ENCODE data around the gene ANO2. TPM values are rescaled to one million over a fixed set of nuclear protein-coding genes. Genes with fewer than 3 reads are reported as not detected.
"Not testable (repeated sequence)": the region's sequence is repeated elsewhere in the genome, so short reads cannot be mapped to it uniquely, and the experiment has no call there.

The ANO2 gene
- total RNA-seq, 2 experiments from 2014 or later: not detected

DNA sequence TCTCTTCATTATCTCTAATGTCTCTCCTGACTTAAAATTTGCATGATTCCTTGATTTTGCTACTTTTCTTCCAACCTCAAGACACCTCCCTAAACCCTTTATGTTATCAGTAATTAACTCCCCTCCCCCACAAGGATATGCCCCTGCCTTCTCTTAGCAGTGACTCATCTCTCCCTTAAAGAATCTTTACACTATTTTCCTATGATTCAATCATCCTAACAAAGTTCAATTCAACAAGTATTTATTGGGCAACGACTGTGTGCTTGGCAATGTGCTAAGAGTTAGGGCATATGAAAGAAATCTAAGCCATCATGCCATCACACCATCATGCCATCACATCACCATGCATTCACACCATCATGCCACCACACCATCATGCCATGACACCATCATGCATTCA is 80.1 kb downstream of the ANO2 start:
- POLR2A ChIA-PET: no interaction called here

DNA sequence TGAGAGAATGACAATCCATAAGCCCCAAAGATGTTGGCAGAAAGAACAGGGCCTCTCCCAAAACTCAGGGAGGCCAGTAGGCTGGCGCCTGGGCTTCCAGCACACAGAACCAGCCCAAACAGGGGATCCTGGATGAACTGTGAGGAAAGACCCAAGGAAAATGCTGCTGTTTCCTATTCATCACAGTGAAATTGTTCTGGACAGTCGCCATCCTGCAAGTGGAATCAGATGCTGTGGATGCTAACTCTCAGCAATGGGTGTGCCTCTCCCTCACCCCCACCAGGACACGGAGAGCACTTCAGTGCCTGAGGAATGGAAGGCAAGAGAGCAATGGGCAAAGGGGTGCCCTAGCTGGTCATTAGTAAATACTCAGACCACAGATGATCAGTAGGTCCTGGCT is 80.8 kb downstream of the ANO2 start:
- CTCF ChIA-PET: no interaction called here

More for the DNA sequence above, 80.1 kb downstream of the ANO2 start:
- CTCF ChIA-PET: no interaction called here

DNA sequence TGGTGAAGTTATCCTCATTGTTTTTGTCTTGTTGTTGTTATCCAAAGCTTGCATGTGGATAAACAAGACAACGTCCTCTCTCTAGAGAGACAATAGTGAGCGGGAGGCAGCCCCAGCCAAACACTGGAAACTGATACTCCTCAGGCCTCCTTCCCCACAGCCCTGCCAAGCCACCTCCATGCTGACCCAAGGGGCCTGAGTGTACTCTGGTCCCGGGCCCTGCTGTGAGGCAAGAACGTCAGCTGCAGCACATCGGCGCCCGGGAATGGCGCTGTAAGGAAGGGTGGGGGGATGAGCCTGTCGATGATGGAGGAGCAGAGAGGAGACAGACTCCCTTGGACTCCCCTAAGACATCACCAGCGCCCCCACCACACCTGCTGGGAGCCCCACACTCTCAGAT is 83.6 kb downstream of the ANO2 start:
- ChIA-PET CTCF (no interaction called here), POLR2A (no interaction called here)

More for the DNA sequence above, 80.8 kb downstream of the ANO2 start:
- POLR2A ChIA-PET: no interaction called here

DNA sequence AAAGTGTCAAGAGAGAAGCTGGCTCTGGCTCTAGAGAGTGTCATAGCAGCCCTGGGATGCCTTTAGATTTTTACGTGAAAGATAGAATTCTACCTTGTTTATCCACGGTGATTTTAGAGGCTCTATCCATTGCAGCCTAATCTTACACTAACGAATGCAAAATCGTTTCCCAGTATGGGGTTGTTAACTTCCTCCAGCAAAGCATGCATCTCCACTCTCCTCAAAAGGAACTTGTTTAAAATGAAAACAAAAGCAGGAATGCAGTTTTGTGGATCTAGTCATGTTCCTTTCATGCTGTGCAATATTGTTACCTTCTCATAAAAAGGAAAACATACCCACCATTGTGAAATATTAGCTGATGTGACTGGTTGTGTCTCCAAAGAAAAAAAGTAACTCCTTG is 88.4 kb downstream of the ANO2 start:
- ChIA-PET POLR2A (no interaction called here), CTCF (no interaction called here)

DNA sequence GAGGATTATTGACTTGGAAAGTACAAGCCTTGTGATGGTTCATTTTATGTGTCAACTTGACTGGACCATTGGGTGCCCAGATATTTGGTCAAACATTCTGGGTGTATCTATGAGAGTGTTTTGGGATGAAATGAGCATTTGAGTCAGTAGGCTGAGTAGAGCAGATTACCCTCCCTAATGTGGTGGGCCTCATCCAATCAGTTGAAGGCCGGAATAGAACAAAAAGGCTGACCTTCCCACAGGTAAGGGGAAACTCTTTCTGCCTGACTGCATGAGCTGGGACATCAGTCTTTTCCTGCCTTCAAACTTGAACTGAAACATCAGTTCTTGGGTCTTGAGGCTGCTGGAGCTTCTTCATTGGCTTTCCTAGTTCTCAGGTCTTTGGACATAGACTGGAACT is 98.1 kb downstream of the ANO2 start:
- POLR2A ChIA-PET: no interaction called here
- CTCF ChIA-PET: no interaction called here

DNA sequence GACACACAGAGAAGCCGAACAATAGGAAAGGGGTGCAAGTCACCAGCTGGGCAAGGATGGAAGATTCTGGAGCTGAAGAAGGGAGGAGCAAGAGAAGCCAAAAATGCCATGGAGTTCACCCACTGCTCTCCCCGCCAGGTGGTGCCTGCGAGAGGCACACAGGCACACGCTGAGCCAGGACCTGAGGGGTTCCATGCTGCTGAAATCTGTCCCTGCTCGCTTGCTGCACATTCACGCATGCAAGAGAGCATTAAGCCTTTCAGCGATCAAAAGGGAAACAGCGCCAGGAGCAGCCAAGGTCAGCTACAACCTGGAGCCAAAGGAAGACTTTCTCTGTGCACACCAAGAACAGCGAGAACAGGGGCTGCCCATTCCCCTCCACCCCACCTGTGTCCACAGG is 104.1 kb downstream of the ANO2 start:
- ChIA-PET CTCF (no interaction called here), POLR2A (no interaction called here)

DNA sequence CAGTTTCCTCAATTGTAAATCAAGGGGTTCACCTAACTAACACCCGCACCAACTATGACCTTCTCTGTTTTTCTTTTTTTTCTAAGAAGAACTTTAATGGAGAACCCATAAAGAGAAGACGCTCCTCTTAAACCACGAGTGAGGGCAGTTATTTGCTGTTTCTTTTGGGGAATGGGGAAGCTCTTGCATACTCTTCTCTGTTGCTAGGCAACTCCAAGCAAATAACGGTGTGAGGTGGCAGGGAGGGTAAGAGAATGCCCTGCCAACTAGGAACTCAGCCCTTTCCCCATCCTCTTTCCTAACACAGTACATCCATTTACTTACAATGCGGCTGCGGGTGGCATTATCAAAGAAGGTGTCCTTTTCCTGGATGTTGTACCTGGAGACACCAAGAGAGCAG is 114.9 kb downstream of the ANO2 start:
- CTCF ChIA-PET: no interaction called here
- POLR2A ChIA-PET: no interaction called here

DNA sequence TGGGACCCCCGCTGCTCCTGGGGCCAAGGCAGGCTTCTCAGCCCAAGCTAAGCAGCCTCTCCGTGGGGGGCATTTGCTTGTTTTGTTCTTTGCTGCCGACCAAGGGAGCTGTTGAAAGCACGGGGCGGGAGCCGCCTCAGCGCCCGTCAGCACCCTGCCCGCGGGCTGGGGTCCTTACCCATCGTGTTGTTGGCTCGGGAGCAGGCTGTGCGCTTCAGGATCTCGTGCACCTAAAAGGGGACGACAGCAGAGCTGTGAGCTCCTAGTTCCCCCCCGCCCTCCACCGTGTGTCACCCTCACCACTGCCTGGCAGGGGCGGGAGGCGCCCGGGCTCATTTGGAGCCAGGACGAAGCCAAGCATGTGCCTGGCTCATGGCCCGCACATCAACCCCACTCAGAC is 117.5 kb downstream of the ANO2 start:
- ChIA-PET CTCF (no interaction called here), POLR2A (no interaction called here)

DNA sequence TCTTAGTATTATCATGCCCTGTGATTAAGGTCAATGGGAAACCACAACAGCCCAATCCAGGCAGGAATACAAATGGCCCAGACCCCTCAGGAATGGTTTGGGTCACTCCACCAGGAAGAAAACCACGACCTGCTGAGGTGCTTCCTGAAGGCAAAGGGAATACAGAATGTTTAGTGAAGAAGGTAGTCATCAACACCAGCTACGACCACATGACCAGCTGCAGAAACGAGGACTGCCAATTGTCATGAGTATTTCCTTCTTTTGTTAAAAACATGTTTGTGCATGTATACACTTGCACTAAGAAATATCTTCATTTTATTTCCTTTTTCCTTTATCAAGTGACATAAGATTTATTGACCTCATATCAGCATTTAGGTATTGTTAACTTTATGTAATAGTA is 119.3 kb downstream of the ANO2 start:
- CTCF ChIA-PET: not testable (repeated sequence)

DNA sequence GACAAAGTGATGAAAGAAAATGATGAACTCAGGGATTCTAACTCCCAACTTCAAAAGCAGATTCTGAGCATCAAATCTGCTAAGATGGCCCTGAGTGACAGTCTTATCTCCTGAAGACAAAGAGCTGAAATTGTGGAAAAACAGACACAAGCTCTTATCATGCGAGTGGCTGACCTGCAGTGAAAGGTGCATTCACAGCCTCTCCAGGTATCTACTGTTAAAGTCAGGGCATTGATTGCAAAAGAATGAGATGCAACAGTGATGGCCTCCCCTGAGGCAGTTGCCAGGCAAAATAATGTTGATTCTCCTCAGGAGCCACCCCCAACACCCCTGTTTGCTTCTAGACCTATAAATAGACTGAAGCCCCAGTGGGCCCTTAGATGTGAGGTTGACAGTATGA is 126.2 kb downstream of the ANO2 start:
- POLR2A ChIA-PET, CTCF ChIA-PET: not testable (repeated sequence)

More for the DNA sequence above, 119.3 kb downstream of the ANO2 start:
- POLR2A ChIA-PET: not testable (repeated sequence)

DNA sequence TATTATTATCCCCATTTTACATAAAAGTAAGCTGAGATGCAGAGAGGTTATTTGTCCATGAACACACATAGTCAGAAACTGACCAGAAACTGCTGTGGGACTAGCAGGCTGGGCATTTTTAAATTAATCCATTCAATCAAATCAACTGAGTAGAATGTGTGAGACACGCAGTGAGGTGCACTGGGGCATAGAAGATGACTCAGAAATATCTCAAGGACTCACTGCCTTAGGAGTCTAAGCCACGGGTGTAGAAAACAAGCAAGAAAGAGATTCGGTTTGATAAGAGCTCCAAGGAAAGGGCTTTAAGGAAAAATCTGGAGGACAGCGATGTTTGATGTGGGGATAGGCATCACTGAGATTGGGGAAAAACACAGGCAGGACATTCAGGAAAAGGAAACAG is 127.8 kb downstream of the ANO2 start:
- CTCF ChIA-PET: no interaction called here

DNA sequence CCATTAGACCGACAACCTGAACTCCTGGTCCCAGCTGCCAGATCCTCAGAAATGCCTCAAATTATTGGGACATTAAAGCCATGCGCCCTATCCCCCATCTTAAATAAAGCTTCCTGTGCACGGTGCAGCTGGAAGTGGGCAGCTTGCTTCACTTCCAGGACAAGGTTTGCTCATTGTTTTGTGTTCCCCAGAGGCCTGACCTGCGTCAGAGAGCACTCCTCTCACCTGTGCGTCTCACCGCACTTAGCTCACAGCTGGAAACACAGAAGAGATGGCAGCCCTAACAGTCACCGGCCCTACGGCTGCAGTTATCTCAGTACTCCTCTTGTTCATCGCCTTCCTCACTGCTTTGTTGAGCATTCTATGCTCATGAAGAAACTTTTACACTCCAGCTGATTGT is 135.5 kb downstream of the ANO2 start:
- ChIA-PET CTCF (no interaction called here), POLR2A (no interaction called here)

More for the DNA sequence above, 127.8 kb downstream of the ANO2 start:
- POLR2A ChIA-PET: no interaction called here

DNA sequence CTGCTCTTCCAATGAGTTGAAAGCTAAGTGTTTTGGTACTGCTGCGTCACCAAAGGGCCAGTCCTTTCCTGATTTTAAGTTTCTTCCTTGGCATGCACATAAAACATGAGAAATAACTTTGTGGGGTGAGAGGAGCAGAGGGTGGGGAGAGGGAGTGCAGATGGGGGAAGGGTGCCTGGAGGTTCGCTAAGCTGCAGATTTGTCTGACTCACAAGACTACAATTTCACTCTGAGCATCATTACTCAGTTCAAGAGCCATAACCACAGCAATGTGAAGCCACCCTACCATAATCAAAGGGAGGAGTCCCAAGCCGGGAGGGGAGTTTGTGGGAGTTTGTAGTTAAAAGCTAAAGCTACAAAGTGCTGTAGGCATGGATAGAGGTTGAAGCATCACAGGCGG is 136.1 kb downstream of the ANO2 start:
- CTCF ChIA-PET: no interaction called here
- POLR2A ChIA-PET: no interaction called here

DNA sequence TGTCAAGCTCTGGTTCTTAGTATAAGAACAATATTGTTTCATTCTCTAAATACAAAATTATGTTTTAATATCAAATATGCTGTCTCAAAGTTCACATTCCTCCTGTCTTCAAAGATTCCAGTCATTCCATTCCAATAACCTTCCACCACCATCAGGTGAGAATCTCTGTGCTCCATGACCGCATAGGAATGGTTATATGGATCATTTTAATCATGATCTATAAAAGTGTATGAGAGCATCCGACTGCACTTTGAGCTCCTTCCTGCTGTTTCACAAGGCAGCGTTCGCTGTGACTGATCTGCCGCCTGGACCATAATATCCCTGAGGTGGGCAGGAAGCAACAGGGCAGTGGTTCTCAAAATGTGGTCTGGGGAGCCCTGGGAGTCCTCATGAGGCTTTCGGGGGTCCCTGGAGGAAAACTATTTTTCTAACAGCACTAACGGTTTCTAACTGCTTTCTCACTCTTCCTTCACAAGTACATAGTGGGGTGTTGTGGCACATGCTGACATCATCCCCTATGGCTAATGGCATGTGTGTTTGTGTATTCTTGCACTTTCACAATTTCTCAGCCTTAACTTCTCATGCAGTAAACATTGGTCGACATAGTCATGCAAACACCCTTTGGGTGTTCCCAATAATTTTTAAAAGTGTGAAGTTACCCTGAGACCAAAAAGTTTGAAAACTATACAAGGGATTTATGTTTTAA is 137.4 kb downstream of the ANO2 start:
- ChIA-PET POLR2A (no interaction called here), CTCF (no interaction called here)

DNA sequence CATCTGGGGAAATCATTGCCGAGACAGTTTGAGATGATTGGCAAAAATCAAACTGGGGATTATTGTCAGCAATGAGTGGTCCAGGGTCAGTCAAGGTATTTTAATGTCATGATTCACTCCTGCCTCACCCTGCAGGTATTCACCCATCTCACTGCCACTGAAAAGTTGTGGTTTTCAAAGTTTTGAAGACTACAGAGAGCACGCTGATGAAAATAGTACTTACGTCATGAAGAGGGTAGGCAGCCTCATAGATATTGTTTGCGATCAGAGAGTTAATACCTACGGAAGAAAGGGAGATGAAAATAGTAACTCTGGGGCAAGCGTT is 138.0 kb downstream of the ANO2 start:
- ChIA-PET POLR2A (no interaction called here), CTCF (no interaction called here)

DNA sequence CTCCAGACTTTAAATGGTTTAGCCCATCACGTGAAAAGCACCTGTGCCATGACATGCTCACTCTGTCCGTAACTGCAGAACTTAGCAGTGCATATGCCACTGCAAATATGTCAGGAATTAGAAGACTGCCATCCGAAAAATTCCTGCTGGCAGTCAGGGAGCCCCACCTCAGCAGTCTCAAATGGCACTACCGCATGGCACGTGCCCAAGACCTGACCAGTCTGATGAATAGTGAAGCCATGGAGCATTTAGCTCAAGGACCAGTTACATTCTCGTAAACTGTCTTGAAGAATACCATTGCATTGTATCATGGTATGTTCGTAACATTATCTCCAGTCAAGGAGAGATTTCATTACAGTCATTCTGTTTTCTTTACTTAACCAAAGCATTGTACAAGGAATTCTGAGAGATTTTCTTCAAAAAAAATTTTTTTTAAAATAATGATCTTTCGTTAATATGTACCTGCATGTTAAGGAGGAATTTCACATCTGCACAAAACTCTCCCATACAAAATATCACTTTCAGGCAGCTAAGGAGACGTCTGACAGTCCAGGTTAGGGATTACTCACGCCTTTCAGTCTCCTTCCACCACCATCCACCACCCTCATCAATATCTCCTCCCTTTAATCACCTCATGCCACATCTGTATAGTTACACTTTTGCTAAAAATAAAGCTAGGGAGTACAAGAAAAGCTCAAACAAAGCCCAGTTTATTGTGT is 138.5 kb downstream of the ANO2 start:
- ChIA-PET POLR2A (no interaction called here), CTCF (no interaction called here)

DNA sequence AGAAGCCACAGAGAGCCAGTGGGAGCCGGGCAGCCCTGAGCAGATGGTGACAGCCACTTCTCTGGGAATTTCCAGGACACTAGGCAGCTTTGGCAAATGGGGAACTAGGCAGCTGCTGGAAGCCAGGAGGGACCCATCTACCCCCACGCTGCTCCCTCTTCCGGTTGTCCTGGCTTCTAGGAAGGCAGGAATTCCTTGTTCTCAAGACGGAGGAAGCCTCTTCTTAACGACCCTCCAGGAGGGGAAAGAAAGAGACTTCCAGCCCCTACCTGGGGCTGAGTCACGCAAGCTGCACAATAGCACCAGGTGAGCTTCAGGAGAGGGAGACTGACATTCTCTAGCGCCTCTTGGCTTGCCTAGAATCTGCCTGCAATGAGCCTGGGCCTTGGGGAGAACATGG is 141.5 kb downstream of the ANO2 start:
- ChIA-PET POLR2A (no interaction called here), CTCF (no interaction called here)

DNA sequence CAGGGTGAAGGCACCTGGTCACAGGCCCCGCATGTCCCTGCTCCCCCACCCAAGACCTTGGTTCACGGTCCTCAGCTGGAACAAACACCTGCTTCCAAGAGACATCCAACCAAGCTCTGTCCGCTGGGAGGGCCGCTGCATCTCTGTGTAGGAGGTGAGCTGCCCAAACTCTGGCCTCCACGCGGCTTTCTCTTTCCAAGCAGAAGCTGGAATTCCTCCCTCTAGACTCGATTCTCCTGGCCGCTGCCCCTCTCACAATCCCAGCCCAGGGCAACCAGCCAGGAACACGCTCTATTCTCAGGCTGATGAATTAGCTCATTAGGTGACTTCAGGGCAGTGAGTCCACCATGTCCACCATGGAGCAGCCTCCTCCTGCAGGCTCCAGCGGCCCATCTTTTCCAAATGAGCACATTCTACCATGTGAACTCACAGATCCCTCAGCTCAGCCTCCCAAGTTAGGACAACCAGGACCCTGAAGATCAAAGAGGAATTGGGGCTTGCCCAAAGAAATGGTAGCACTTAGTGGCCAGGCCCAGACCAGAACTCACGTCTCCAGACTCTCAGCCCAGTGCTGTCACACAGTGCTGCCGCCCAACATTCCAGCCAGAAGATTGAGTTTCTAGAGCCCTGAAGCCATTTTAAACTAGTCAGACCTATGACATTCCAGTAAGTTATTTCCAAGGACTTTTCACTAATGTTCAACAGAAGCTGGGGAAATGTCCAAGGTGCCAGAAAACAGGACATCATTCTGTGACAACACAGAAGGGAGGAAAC is 146.6 kb downstream of the ANO2 start:
- CTCF ChIA-PET: no interaction called here

DNA sequence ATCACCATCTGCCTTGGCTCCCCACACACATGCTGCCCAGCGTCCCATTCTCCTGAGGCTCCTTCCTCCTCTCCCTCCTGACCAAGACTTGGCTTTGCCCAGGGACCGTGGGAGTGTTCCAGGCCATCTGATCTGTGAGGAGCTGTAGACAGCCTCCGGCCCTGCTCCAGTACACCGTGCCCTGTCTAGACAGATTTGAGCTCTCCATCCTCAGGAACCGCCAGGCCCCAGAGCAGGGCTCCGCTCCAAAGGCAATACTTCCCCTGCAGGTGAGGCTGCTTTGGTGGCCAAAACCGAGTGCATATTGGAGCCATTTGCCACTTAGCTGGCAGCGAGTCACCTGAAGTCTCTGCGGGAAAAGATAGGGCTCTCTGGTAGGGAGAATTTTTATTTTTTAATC is 147.4 kb downstream of the ANO2 start:
- CTCF ChIA-PET: no interaction called here
- POLR2A ChIA-PET: no interaction called here

More for the DNA sequence above, 146.6 kb downstream of the ANO2 start:
- POLR2A ChIA-PET: no interaction called here

DNA sequence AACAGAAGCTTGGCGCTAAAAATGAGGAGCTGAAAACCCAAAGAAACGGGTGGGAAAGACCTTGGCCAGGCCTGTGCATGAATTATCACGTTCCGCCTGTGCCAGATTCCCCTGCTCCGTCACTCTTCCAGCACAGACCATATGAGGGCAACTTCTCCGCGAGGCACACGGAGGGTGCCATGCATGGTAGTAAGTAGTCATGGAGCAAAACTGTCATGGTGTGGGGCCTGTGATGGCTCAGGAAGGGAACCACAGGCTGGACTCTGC is 148.2 kb downstream of the ANO2 start:
- ChIA-PET POLR2A (no interaction called here), CTCF (no interaction called here)

DNA sequence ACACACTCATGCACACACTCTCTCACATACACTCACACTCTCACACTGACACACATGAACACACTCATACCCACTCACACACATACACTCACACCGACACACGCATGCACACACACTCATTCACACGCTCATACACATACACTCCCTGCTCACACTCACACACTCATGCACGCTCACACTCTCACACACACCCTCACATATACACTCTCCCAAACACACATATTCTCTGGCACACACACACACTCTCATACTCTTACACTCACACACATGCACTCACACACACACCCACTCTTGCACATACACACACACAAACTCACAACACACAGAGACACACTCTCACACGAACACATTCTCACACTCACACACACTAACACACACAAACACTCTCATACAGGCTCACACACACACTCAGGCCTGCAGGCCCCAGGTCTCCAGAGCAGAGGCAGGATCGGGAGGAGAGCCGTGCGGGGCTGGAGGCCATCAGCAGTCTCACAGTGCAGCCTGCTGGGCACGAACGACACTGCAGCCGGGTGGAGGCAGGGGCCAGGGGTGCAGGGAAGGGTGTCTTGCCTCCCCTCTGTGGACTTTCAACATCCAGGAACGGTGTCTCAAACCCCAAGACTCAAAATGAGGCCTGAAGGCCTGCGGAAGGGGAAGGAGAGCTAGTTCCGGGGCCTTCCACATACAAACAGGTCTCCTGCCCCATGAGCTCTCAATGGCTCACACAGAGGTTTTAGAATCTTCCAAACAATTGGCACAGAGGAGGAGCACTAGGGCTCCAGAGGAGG is 148.7 kb downstream of the ANO2 start:
- POLR2A ChIA-PET: no interaction called here
- CTCF ChIA-PET: no interaction called here
